WTC11 (cell line): Measurements from ENCODE around the gene IL23R. TPM values are rescaled to one million over a fixed set of nuclear protein-coding genes. Genes with fewer than 3 reads are reported as not detected.
"Not testable (repeated sequence)": the region's sequence is repeated elsewhere in the genome, so short reads cannot be mapped to it uniquely, and the experiment has no call there.

Experiments used
- ATAC-seq: fragments of 200-7000 bp; cut with Tn5 transposase; 2 replicates; pipeline ENCODE4 v1.10.0; 2021; ENCODE audit warnings: mild to moderate bottlenecking, moderate library complexity
- CTCF ChIA-PET: fragments of 300-600 bp; sonication (Branson Sonifier 250); formaldehyde crosslinking; loops from one replicate; lab custom pipeline; 2021; ENCODE audit warnings: antibody characterized with exemption; lab: Charles Lee
- POLR2A ChIA-PET: fragments of 350-600 bp; sonication (Branson Sonifier 250); formaldehyde crosslinking; loops from one replicate; lab custom pipeline; 2021; ENCODE audit warnings: antibody characterized with exemption; lab: Charles Lee
- DNase-seq: peaks from one replicate; pipeline ENCODE4 v3.0.0; 2021; ENCODE audit warnings: low spot score
- H3K27ac Mint-ChIP-seq: 2 replicates; pipeline ENCODE4 v1.8.0; 2021; ENCODE audit warnings: mixed read lengths
- H3K27me3 Mint-ChIP-seq: 2 replicates; pipeline ENCODE4 v1.8.0; 2021; ENCODE audit warnings: low read depth, mild to moderate bottlenecking, moderate library complexity, mixed read lengths
- H3K36me3 Mint-ChIP-seq: 2 replicates; pipeline ENCODE4 v1.8.0; 2021; ENCODE audit warnings: mixed read lengths
- H3K4me1 Mint-ChIP-seq: 2 replicates; pipeline ENCODE4 v1.8.0; 2022; ENCODE audit warnings: mixed read lengths
- H3K4me3 Mint-ChIP-seq: 2 replicates; pipeline ENCODE4 v1.8.0; 2021; ENCODE audit warnings: mild to moderate bottlenecking, moderate library complexity, mixed read lengths
- H3K9me3 Mint-ChIP-seq: 2 replicates; pipeline ENCODE4 v1.8.0; 2021; ENCODE audit warnings: mixed read lengths
- ARID4B ChIP-seq: sonication (generic); formaldehyde crosslinking; IDR thresholded peaks from 2 replicates; pipeline ENCODE4 v1.8.0; 2023; ENCODE audit warnings: missing genetic modification reagents, mild to moderate bottlenecking, borderline replicate concordance
- ATF1 ChIP-seq: sonication (generic); formaldehyde crosslinking; IDR thresholded peaks from 2 replicates; pipeline ENCODE4 v1.8.1; 2023; ENCODE audit warnings: mild to moderate bottlenecking, moderate library complexity, missing genetic modification reagents
- CBFB ChIP-seq: sonication (generic); formaldehyde crosslinking; IDR thresholded peaks from 2 replicates; pipeline ENCODE4 v1.8.1; 2022; ENCODE audit warnings: mild to moderate bottlenecking, low read depth, missing genetic modification reagents
- E2F4 ChIP-seq: sonication (generic); formaldehyde crosslinking; IDR thresholded peaks from 2 replicates; pipeline ENCODE4 v1.8.1; 2022; ENCODE audit warnings: low read depth, mild to moderate bottlenecking, moderate library complexity, missing genetic modification reagents, borderline replicate concordance
- FOXK1 ChIP-seq: sonication (generic); formaldehyde crosslinking; IDR thresholded peaks from 2 replicates; pipeline ENCODE4 v1.8.0; 2022; ENCODE audit warnings: mild to moderate bottlenecking, moderate library complexity, missing genetic modification reagents
- IRF1 ChIP-seq: sonication (generic); formaldehyde crosslinking; IDR thresholded peaks from 2 replicates; pipeline ENCODE4 v1.8.0; 2023; ENCODE audit warnings: missing genetic modification reagents
- JUN ChIP-seq: sonication (generic); formaldehyde crosslinking; IDR thresholded peaks from 2 replicates; pipeline ENCODE4 v1.8.0; 2023; ENCODE audit warnings: mild to moderate bottlenecking, missing genetic modification reagents
- KAT7 ChIP-seq: sonication (generic); formaldehyde crosslinking; IDR thresholded peaks from 2 replicates; pipeline ENCODE4 v1.8.1; 2023; ENCODE audit warnings: missing genetic modification reagents, mild to moderate bottlenecking, borderline replicate concordance
- MLX ChIP-seq: sonication (generic); formaldehyde crosslinking; IDR thresholded peaks from 2 replicates; pipeline ENCODE4 v1.8.1; 2023; ENCODE audit warnings: mild to moderate bottlenecking, missing genetic modification reagents, moderate library complexity
- NFATC4 ChIP-seq: fragments of 250-450 bp; sonication (Bioruptor Pico); IDR thresholded peaks from 2 replicates; pipeline ENCODE4 v1.9.0; 2021; ENCODE audit warnings: mild to moderate bottlenecking
- OVOL2 ChIP-seq: fragments of 250-450 bp; sonication (Bioruptor Pico); IDR thresholded peaks from 2 replicates; pipeline ENCODE4 v1.9.0; 2021; ENCODE audit warnings: mild to moderate bottlenecking, borderline replicate concordance
- RELA ChIP-seq: sonication (generic); formaldehyde crosslinking; IDR thresholded peaks from 2 replicates; pipeline ENCODE4 v1.8.1; 2022; ENCODE audit warnings: missing genetic modification reagents, mild to moderate bottlenecking, borderline replicate concordance
- SMAD3 ChIP-seq: sonication (generic); formaldehyde crosslinking; IDR thresholded peaks from 2 replicates; pipeline ENCODE4 v1.8.0; 2022; ENCODE audit warnings: missing genetic modification reagents, mild to moderate bottlenecking, borderline replicate concordance
- USF1 ChIP-seq: sonication (generic); formaldehyde crosslinking; IDR thresholded peaks from 2 replicates; pipeline ENCODE4 v1.8.0; 2022; ENCODE audit warnings: mild to moderate bottlenecking, missing genetic modification reagents
- USF2 ChIP-seq: sonication (generic); formaldehyde crosslinking; IDR thresholded peaks from 2 replicates; pipeline ENCODE4 v1.8.1; 2023; ENCODE audit warnings: mild to moderate bottlenecking, missing genetic modification reagents, moderate library complexity
- ZNF281 ChIP-seq: sonication (generic); formaldehyde crosslinking; IDR thresholded peaks from 2 replicates; pipeline ENCODE4 v1.8.0; 2023; ENCODE audit warnings: mild to moderate bottlenecking, missing genetic modification reagents
- ZNF423 ChIP-seq: fragments of 250-450 bp; sonication (Bioruptor Pico); IDR thresholded peaks from 2 replicates; pipeline ENCODE4 v2.1.2; 2022; ENCODE audit warnings: mild to moderate bottlenecking, moderate library complexity
- ZNF671 ChIP-seq: fragments of 250-450 bp; sonication (Bioruptor Pico); IDR thresholded peaks from 2 replicates; pipeline ENCODE4 v1.8.0; 2021; ENCODE audit warnings: mild to moderate bottlenecking
- total RNA-seq: library from RNA; stranded (reverse); gene quantifications from 3 replicates; pipeline ENCODE4 v1.2.3, GENCODE V29; 2021

The IL23R gene
- total RNA-seq, 1 experiment from 2014 or later: not detected

GRCh38 chr1:67204298-67204980 is 38.2 kb downstream of the IL23R start (continued):
- TF ChIP-seq KAT7 (CRISPR knock-in tag) (no peak), ARID4B (CRISPR knock-in tag) (no peak), CBFB (CRISPR knock-in tag) (no peak), ZNF281 (CRISPR knock-in tag) (no peak), MLX (CRISPR knock-in tag) (no peak), OVOL2 (no peak), SMAD3 (CRISPR knock-in tag) (no peak)

- H3K4me1 Mint-ChIP-seq, H3K27ac Mint-ChIP-seq, POLR2A ChIA-PET, ATAC-seq, H3K27me3 Mint-ChIP-seq, DNase-seq, H3K36me3 Mint-ChIP-seq, H3K4me3 Mint-ChIP-seq, CTCF ChIA-PET, H3K9me3 Mint-ChIP-seq: not testable (repeated sequence)
Observed at GRCh38 chr1:67207398-67207797, 41.1 kb downstream of the IL23R start.

- DNase-seq (no peak), ATAC-seq (no peak)
- Mint-ChIP-seq H3K27ac (no peak overlapping the region), H3K4me1 (no peaks in the 10 kb centered on the region), H3K4me3 (no peak overlapping the region), H3K9me3 (no peaks in the 10 kb centered on the region), H3K36me3 (no peaks in the 10 kb centered on the region), H3K27me3 (no peaks in the 10 kb centered on the region)
- ChIA-PET CTCF (no interaction called here), POLR2A (no interaction called here)
- TF ChIP-seq RELA (CRISPR knock-in tag): no peak
Observed at GRCh38 chr1:67208217-67208616, 42.0 kb downstream of the IL23R start.

- no peak overlapping the region for H3K27ac Mint-ChIP-seq
- no peak for ATAC-seq
- ChIA-PET POLR2A (no interaction called here), CTCF (interaction anchor here (0.9 to 4.9 kb wide), 4 partner anchors 11 to 213 kb away, joined by 3 to 32 read pairs (median 3); no protein-coding TSS in a partner anchor)
- H3K4me1 Mint-ChIP-seq: peaks cover 1% of the 10 kb centered on the region
- H3K27me3 Mint-ChIP-seq: no peaks in the 10 kb centered on the region
- DNase-seq: no peak
- no peaks in the 10 kb centered on the region for H3K9me3 Mint-ChIP-seq
- H3K4me3 Mint-ChIP-seq: no peak overlapping the region
- no peaks in the 10 kb centered on the region for H3K36me3 Mint-ChIP-seq
- TF ChIP-seq FOXK1 (no peak), JUN (no peak), NFATC4 (no peak), E2F4 (CRISPR knock-in tag) (no peak), USF2 (no peak), KAT7 (CRISPR knock-in tag) (no peak), ATF1 (CRISPR knock-in tag) (no peak), CBFB (CRISPR knock-in tag) (no peak), IRF1 (no peak), ZNF671 (CRISPR knock-in tag) (no peak), RELA (CRISPR knock-in tag) (no peak), USF1 (CRISPR knock-in tag) (no peak), ZNF423 (no peak)
Observed at GRCh38 chr1:67209521-67209920, 43.3 kb downstream of the IL23R start.
